PC-3 (cell line): ENCODE data around the gene ARF1. TPM values are rescaled to one million over a fixed set of nuclear protein-coding genes. Genes with fewer than 3 reads are reported as not detected.

Experiments used
- ATAC-seq: fragments of 200-7000 bp; cut with Tn5 transposase; 2 replicates; pipeline ENCODE4 v1.9.1; 2020; ENCODE audit warnings: mild to moderate bottlenecking, moderate library complexity
- BruUV-seq: library from RNA; stranded (reverse); fragments of 400-500 nt; replicated peaks from 2 replicates; lab custom pipeline; 2021; lab: Mats Ljungman, UMichigan
- CTCF ChIA-PET: fragments of 300-600 bp; sonication (Branson Sonifier 250); formaldehyde crosslinking; loops from one replicate; lab custom pipeline; 2022; ENCODE audit warnings: antibody characterized with exemption; lab: Charles Lee
- POLR2A ChIA-PET: fragments of 300-600 bp; sonication (Branson Sonifier 250); formaldehyde crosslinking; loops from one replicate; lab custom pipeline; 2022; ENCODE audit warnings: antibody characterized with exemption; ENCODE audit not compliant: unreplicated experiment; lab: Charles Lee
- DNase-seq: peaks from one replicate; pipeline ENCODE4 v3.0.0-alpha.2; 2015
- H2AFZ ChIP-seq: fragments of 300-600 bp; sonication (generic); 2 replicates; pipeline ENCODE4 v1.6.0; 2016; ENCODE audit warnings: antibody characterized with exemption, low read length
- H3F3A ChIP-seq: fragments of 300-600 bp; sonication (generic); one replicate; pipeline ENCODE4 v1.6.0; 2017; ENCODE audit warnings: antibody characterized with exemption, low read length, control low read depth, mild to moderate bottlenecking; ENCODE audit not compliant: unreplicated experiment
- H3K27ac ChIP-seq: fragments of 300-600 bp; sonication (generic); 2 replicates; pipeline ENCODE4 v1.5.1; 2016; ENCODE audit warnings: mild to moderate bottlenecking, low read length
- H3K27me3 ChIP-seq: fragments of 300-600 bp; sonication (generic); 2 replicates; pipeline ENCODE4 v1.6.1; 2016; ENCODE audit warnings: low read length, mixed read lengths
- H3K36me3 ChIP-seq: fragments of 300-600 bp; sonication (generic); 2 replicates; pipeline ENCODE4 v1.6.1; 2016; ENCODE audit warnings: low read depth, mixed run types, low read length, mixed read lengths
- H3K4me1 ChIP-seq: fragments of 300-600 bp; sonication (generic); 2 replicates; pipeline ENCODE4 v1.5.1; 2016; ENCODE audit warnings: low read length; ENCODE audit not compliant: insufficient read depth
- H3K4me2 ChIP-seq: fragments of 300-600 bp; sonication (generic); 2 replicates; pipeline ENCODE4 v1.6.0; 2016; ENCODE audit warnings: low read length
- H3K4me3 ChIP-seq: fragments of 300-600 bp; sonication (generic); 2 replicates; pipeline ENCODE4 v1.5.1; 2016; ENCODE audit warnings: mild to moderate bottlenecking, low read length, mixed read lengths
- H3K79me2 ChIP-seq: fragments of 300-600 bp; sonication (generic); 2 replicates; pipeline ENCODE4 v1.6.1; 2017; ENCODE audit warnings: low read length, mixed read lengths
- H3K9ac ChIP-seq: fragments of 300-600 bp; sonication (generic); 2 replicates; pipeline ENCODE4 v1.6.0; 2016; ENCODE audit warnings: mild to moderate bottlenecking, low read length
- H3K9me2 ChIP-seq: fragments of 300-600 bp; sonication (generic); replicated peaks from 2 replicates; pipeline ENCODE4 v1.6.1; 2016; ENCODE audit warnings: mixed run types, low read length, mixed read lengths
- H3K9me3 ChIP-seq: fragments of 300-600 bp; sonication (generic); 2 replicates; pipeline ENCODE4 v1.6.1; 2016; ENCODE audit warnings: low read length, mixed read lengths
- H4K20me1 ChIP-seq: fragments of 300-600 bp; sonication (generic); 2 replicates; pipeline ENCODE4 v1.6.1; 2016; ENCODE audit warnings: low read length, mixed read lengths
- CTCF ChIP-seq: fragments of 300-600 bp; sonication (generic); conservative IDR thresholded peaks from 2 replicates; pipeline ENCODE4 v1.5.1; 2017; ENCODE audit warnings: antibody characterized with exemption, low read depth, mild to moderate bottlenecking, low read length
- EZH2 ChIP-seq: fragments of 300-600 bp; sonication (generic); IDR thresholded peaks from one replicate; pipeline ENCODE4 v1.6.1; 2017; ENCODE audit warnings: antibody characterized with exemption, mild to moderate bottlenecking, low read length; ENCODE audit not compliant: unreplicated experiment
- EZH2phosphoT487 ChIP-seq: fragments of 300-600 bp; sonication (generic); IDR thresholded peaks from 2 replicates; pipeline ENCODE4 v1.6.1; 2018; ENCODE audit warnings: mild to moderate bottlenecking, antibody characterized with exemption, low read length, borderline replicate concordance
- intact Hi-C: fragments of 100-400 bp; cut with micrococcal nuclease; formaldehyde crosslinking; loops from 2 replicates; pipeline ENCODE4 v1.9.0; 2023
- total RNA-seq: library from RNA; depleted of rRNA; stranded (reverse); fragments of >200 nt; gene quantifications from 2 replicates; pipeline ENCODE4 v1.2.3, GENCODE V29; 2014

The ARF1 gene
- total RNA-seq, 1 experiment from 2014 or later = 688 TPM

DNA sequence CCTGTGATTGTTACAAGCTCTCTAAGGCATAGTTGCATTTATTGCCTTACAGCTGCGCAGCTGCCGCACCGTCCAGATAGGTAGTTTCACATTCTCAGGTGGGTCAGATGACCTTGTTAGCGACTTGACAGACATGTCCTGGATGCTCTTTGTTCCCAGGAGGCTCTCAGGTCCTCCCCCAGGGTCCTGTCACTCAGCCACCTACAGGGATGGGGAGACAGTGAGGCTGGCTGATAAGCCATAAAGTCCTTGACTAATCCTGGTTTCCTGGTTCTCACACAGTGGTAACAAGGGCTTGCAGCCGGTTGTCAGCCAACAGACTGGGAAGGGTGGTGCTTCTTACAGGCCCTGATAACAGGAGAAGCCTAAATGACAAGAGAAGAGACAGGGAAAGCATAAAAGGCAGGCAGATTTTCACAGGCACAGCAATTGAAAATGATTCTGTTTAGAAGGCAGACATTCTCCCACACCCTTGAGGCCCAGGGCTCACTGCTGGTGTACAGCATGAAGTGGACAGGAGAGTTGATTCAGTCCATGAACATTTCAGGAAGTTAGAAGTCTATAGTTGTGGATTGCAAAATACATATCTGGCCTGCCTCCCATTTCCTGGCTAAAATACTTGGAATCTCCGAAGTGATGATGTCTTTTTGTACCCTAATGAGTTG is 2.9 kb downstream of the ARF1 start:
- Histone ChIP-seq H3K27me3 (no peaks in the 10 kb centered on the region), H3K27ac (peak overlapping the region; percentile 4; the same call in 1 of the 2 replicates), H4K20me1 (peaks cover 75% of the 10 kb centered on the region), H3K4me3 (peak overlapping the region; percentile 80), H3K4me1 (peaks cover 68% of the 10 kb centered on the region), H2AFZ (no peak overlapping the region), H3K9me2 (no peaks in the 10 kb centered on the region), H3K9ac (peak overlapping the region; percentile 96; the same call in 1 of the 2 replicates), H3K36me3 (peaks cover 45% of the 10 kb centered on the region), H3K79me2 (peaks cover 99% of the 10 kb centered on the region), H3K9me3 (no peaks in the 10 kb centered on the region), H3K4me2 (peak overlapping the region; percentile 87), H3F3A (peaks cover 9% of the 10 kb centered on the region)
- peak; percentile 45 for DNase-seq
- POLR2A ChIA-PET = interaction anchor here (0.6 to 0.7 kb wide), 2 partner anchors 14 to 128 kb away, joined by 6 to 8 read pairs; no protein-coding TSS in a partner anchor
- intact Hi-C loops = loop anchor here (10.0 kb wide), 1 partner anchor 321 kb away; no protein-coding TSS in a partner anchor
- no peak for TF ChIP-seq EZH2
- TF ChIP-seq EZH2phosphoT487 = no peak
- no peak for TF ChIP-seq CTCF
- ATAC-seq = no peak
- CTCF ChIA-PET = interaction anchor here (2.2 kb wide), 1 partner anchor 86 kb away, joined by 8 read pairs; no protein-coding TSS in a partner anchor
- BruUV-seq = no TSS peak

DNA sequence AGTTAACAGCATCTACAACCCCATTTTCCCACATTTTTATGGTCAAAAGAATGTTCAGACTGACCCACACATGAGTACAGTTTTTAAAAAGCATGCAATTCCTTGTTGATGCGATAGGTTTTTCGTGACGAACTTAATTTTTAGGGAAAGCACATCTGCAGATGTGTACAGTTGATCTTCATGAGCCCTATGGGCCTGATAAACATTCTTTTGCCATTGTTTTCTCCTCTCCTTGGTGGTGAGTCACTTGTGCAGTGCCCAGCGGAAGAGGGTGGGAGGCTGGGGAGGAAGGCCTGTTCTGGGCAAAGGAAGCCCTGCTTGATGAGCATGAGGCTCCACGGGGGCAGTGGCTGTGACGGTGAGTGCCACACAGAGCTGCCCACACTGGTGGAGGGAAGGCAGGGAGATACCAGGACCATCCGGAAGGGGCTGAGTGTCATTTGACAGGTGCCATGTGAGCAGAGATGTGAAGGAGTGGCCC is 5.3 kb downstream of the ARF1 start:
- H3K4me3 ChIP-seq = peak overlapping the region; percentile 16; the same call in 1 of the 2 replicates
- ATAC-seq (peak; percentile 82), DNase-seq (peak; percentile 96)
- CTCF ChIA-PET = interaction anchor here (0.5 to 1.6 kb wide), 2 partner anchors 88 to 134 kb away, joined by 5 to 7 read pairs; no protein-coding TSS in a partner anchor
- POLR2A ChIA-PET = interaction anchor here (0.6 kb wide), 1 partner anchor 78 kb away, joined by 5 read pairs; no protein-coding TSS in a partner anchor
- H3K27me3 ChIP-seq = no peaks in the 10 kb centered on the region
- peaks cover 100% of the 10 kb centered on the region for H3K79me2 ChIP-seq
- H2AFZ ChIP-seq = no peak overlapping the region
- no peaks in the 10 kb centered on the region for H3K9me2 ChIP-seq
- no peaks in the 10 kb centered on the region for H3K9me3 ChIP-seq
- peaks cover 9% of the 10 kb centered on the region for H3F3A ChIP-seq
- no TSS peak for BruUV-seq
- peak overlapping the region; percentile 14 for H3K27ac ChIP-seq
- intact Hi-C loops = loop anchor here (1.0 to 10.0 kb wide), 3 partner anchors 78 to 323 kb away; no protein-coding TSS in a partner anchor
- TF ChIP-seq EZH2 (no peak), CTCF (peak; percentile 39), EZH2phosphoT487 (no peak)
- peaks cover 99% of the 10 kb centered on the region for H4K20me1 ChIP-seq
- H3K4me1 ChIP-seq = peaks cover 74% of the 10 kb centered on the region
- H3K36me3 ChIP-seq = peaks cover 68% of the 10 kb centered on the region
- H3K4me2 ChIP-seq = peak overlapping the region; percentile 87
- peak overlapping the region; percentile 2; the same call in 1 of the 2 replicates for H3K9ac ChIP-seq
